Jurkat, Clone E6-1 (cell line): Measurements from ENCODE around the gene ZNF444.
"Not testable (repeated sequence)": the region's sequence is repeated elsewhere in the genome, so short reads cannot be mapped to it uniquely, and the experiment has no call there.

Experiments
- DNase-seq: peaks from one replicate; pipeline ENCODE4 v3.0.0-alpha.2; 2011; ENCODE audit warnings: low read depth, low spot score
- H3K4me3 ChIP-seq: 2 replicates; pipeline ENCODE4 v1.5.1; 2011; ENCODE audit warnings: mild to moderate bottlenecking, low read length, control low read depth, moderate library complexity

ZNF444 gene

GRCh38 chr19:56161534-56161933 is 20.4 kb downstream of the ZNF444 start:
- no peak overlapping the region for H3K4me3 ChIP-seq
- no peak for DNase-seq

GRCh38 chr19:56162258-56162657 is 21.2 kb downstream of the ZNF444 start:
- DNase-seq, result no peak
- H3K4me3 ChIP-seq, result no peak overlapping the region

GRCh38 chr19:56163097-56163496 is 22.0 kb downstream of the ZNF444 start:
- H3K4me3 ChIP-seq, result no peak overlapping the region
- no peak for DNase-seq

- peak; percentile 22 for DNase-seq
- H3K4me3 ChIP-seq, result no peak overlapping the region
These were observed 26.0 kb downstream of the ZNF444 start for GRCh38 chr19:56167064-56167578.

- DNase-seq, result no peak
- no peak overlapping the region for H3K4me3 ChIP-seq
These were observed 29.2 kb downstream of the ZNF444 start for GRCh38 chr19:56170261-56170660.

GRCh38 chr19:56174086-56174485 is 33.0 kb downstream of the ZNF444 start:
- no peak overlapping the region for H3K4me3 ChIP-seq
- DNase-seq, result no peak

- no peak overlapping the region for H3K4me3 ChIP-seq
- DNase-seq, result no peak
These were observed 33.5 kb downstream of the ZNF444 start for GRCh38 chr19:56174550-56174949.

GRCh38 chr19:56175861-56176307 is 34.8 kb downstream of the ZNF444 start, which contains the start of gene GALP:
TSS of gene GALP (plus strand) at chr19:56176008. CDS start at chr19:56177109, 1,101 bp downstream.
- H3K4me3 ChIP-seq, DNase-seq: not testable (repeated sequence)

GRCh38 chr19:56176310-56176709 is 35.2 kb downstream of the ZNF444 start:
- not testable (repeated sequence) for DNase-seq, H3K4me3 ChIP-seq

GRCh38 chr19:56176881-56177280 is 35.8 kb downstream of the ZNF444 start:
- DNase-seq, result no peak
- no peak overlapping the region for H3K4me3 ChIP-seq

- no peak overlapping the region for H3K4me3 ChIP-seq
- no peak for DNase-seq
These were observed 36.6 kb downstream of the ZNF444 start for GRCh38 chr19:56177564-56178243.

GRCh38 chr19:56189785-56190184 is 48.7 kb downstream of the ZNF444 start:
- H3K4me3 ChIP-seq, result no peak overlapping the region
- no peak for DNase-seq

- no peak for DNase-seq
- no peak overlapping the region for H3K4me3 ChIP-seq
These were observed 50.0 kb downstream of the ZNF444 start for GRCh38 chr19:56191115-56191514.

- DNase-seq, result no peak
These were observed 50.6 kb downstream of the ZNF444 start for GRCh38 chr19:56191711-56192110.

GRCh38 chr19:56193981-56194640 is 53.0 kb downstream of the ZNF444 start:
- no peak overlapping the region for H3K4me3 ChIP-seq
- no peak for DNase-seq

More at GRCh38 chr19:56191711-56192110, 50.6 kb downstream of the ZNF444 start:
- no peak overlapping the region for H3K4me3 ChIP-seq

GRCh38 chr19:56197646-56198045 is 56.6 kb downstream of the ZNF444 start, which contains the start of gene ZSCAN5B:
TSS of gene ZSCAN5B (minus strand) at chr19:56197783. CDS start at chr19:56193052, 4,731 bp downstream.
- not testable (repeated sequence) for DNase-seq, H3K4me3 ChIP-seq

GRCh38 chr19:56199687-56200086 is 58.6 kb downstream of the ZNF444 start:
- DNase-seq, result no peak
- H3K4me3 ChIP-seq, result no peak overlapping the region

- DNase-seq, result no peak
- H3K4me3 ChIP-seq, result no peak within 1 kb of the TSS
These were observed 60.9 kb downstream of the ZNF444 start, which contains the start of gene ZSCAN5C for GRCh38 chr19:56201973-56202372. TSS of gene ZSCAN5C (plus strand) at chr19:56202273. CDS start at chr19:56205914, 3,641 bp downstream.

GRCh38 chr19:56207581-56207980 is 66.5 kb downstream of the ZNF444 start:
- DNase-seq, H3K4me3 ChIP-seq: not testable (repeated sequence)

- H3K4me3 ChIP-seq, result no peak overlapping the region
- DNase-seq, result no peak
These were observed 68.0 kb downstream of the ZNF444 start for GRCh38 chr19:56209091-56209490.
